SK-N-SH (cell line): Measurements from ENCODE around the gene DNM2.

Source experiments
- EP300 ChIP-seq, 2 experiments: IDR thresholded peaks; 2 replicates each; pipeline versions ENCODE4 v1.4.0 to v1.6.1; 2012; ENCODE audit warnings: borderline replicate concordance in 1 of 2, low read depth in 1 of 2, low read length in 1 of 2
- GATA2 ChIP-seq: sonication (generic); formaldehyde crosslinking; IDR thresholded peaks from 2 replicates; pipeline ENCODE4 v1.5.0; 2020; ENCODE audit warnings: mild to moderate bottlenecking, missing genetic modification reagents
- MAX ChIP-seq: IDR thresholded peaks from 2 replicates; pipeline ENCODE4 v1.4.0; 2012; ENCODE audit warnings: low read depth
- PBX3 ChIP-seq: IDR thresholded peaks from 2 replicates; pipeline ENCODE4; 2012
- RAD21 ChIP-seq: IDR thresholded peaks from 2 replicates; pipeline ENCODE4 v1.6.1; 2012; ENCODE audit warnings: mild to moderate bottlenecking, low read length
- RXRA ChIP-seq: IDR thresholded peaks from 2 replicates; pipeline ENCODE4 v1.4.0; 2012; ENCODE audit warnings: low read depth, mild to moderate bottlenecking, borderline replicate concordance

GRCh38 chr19:10699650-10700335, 18.1 kb upstream of the DNM2 start:
- no peak for TF ChIP-seq RXRA
- no peak for TF ChIP-seq PBX3
- TF ChIP-seq MAX: no peak
- TF ChIP-seq GATA2 (CRISPR knock-in tag): no peak
- no peak for TF ChIP-seq EP300 (IDR thresholded peaks at IDR 0.05; ENCODE audit: borderline replicate concordance in 1 of 2, low read depth in 1 of 2, low read length in 1 of 2)
- TF ChIP-seq RAD21: peak; percentile 73
